Ectodermal cell (in vitro differentiated cells): ENCODE measurements around the gene CHMP5.
A peak's percentile ranks its signal among the peaks of the same experiment; 100 is the strongest.

Source experiments
- H3K27ac ChIP-seq: 2 replicates; pipeline ENCODE4 v1.7.0; 2013; ENCODE audit warnings: mild to moderate bottlenecking, low read depth, low read length; ENCODE audit not compliant: insufficient read depth, poor library complexity, severe bottlenecking
- H3K27me3 ChIP-seq: 2 replicates; pipeline ENCODE4 v1.7.0; 2013; ENCODE audit warnings: mild to moderate bottlenecking, low read length; ENCODE audit not compliant: insufficient read depth, control insufficient read depth, poor library complexity, severe bottlenecking
- H3K36me3 ChIP-seq: one replicate; pipeline ENCODE4 v1.7.0; 2013; ENCODE audit warnings: low read length; ENCODE audit not compliant: control insufficient read depth, insufficient read depth
- H3K4me1 ChIP-seq: one replicate; pipeline ENCODE4 v1.7.0; 2013; ENCODE audit warnings: low read length; ENCODE audit not compliant: control insufficient read depth, insufficient read depth
- H3K4me3 ChIP-seq: 2 replicates; pipeline ENCODE4 v1.7.0; 2013; ENCODE audit warnings: low read depth, low read length, control low read depth; ENCODE audit not compliant: insufficient read depth
- H3K9me3 ChIP-seq: 2 replicates; pipeline ENCODE4 v1.7.0; 2013; ENCODE audit warnings: mild to moderate bottlenecking, low read length, moderate library complexity; ENCODE audit not compliant: control insufficient read depth
- WGBS, 2 experiments: methylation state at CpG; one replicate each; pipeline ENCODE4 v1.1.7; 2013; ENCODE audit warnings: missing lambda C conversion rate in 2 of 2; 5-methylcytosine and 5-hydroxymethylcytosine counted together

The CHMP5 gene

DNA sequence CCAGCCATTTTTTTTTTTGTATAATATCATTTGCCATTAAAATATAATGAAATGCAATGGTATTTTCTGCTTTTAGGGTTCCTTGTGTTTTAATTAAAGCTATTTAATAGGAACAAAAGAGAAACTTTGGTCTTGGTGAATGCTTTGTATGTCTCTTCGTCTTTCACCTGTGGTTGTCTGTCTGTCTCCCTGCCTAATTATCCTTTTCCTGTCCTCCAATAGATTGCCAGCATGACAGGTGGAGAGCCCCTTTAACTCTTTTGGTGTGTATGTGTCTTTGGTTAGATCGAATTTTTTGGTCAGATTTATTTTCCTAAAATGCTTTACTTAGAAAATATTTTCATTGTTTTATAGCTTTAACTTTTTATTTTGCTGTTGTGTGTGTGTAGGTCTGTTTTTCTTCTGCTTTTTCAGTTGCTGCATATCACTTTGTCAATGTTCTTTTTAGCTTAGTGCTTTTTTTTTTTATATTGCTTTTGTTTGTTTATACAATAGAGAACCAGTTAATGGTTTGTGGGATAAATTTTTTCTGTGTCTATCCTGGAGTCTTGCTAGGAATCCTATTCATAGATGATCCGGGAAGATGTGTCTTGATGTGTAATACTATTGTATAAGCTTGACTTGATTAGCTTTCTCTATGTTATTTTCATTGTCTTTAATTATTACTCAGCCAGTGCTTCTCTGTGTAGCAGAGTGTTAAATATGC is 8.6 kb downstream of the CHMP5 start:
- Histone ChIP-seq H3K27me3 (no peaks in the 10 kb centered on the region), H3K36me3 (peaks cover 40% of the 10 kb centered on the region), H3K4me1 (no peaks in the 10 kb centered on the region), H3K9me3 (no peaks in the 10 kb centered on the region), H3K27ac (no peak overlapping the region), H3K4me3 (no peak overlapping the region)
- WGBS, 2 experiments: 91 to 92% methylated on average over 2 of the region's 3 CpGs

DNA sequence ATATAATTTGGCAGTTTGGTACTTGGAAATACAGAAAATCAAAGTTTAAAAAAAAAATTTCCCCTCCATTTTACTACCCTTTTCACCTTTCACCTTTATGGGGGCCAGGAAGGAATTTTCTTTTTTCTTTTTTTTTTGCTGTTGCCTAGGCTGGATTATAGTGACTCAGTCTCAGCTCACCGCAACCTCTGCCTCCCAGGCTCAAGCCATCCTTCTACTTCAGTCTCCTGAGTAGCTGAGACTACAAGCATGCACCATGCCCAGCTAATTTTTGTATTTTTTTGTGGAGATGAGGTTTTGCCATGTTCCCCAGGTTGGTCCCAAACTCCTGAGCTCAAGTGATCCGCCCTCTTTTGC is 9.1 kb downstream of the CHMP5 start:
- Histone ChIP-seq H3K4me1 (no peaks in the 10 kb centered on the region), H3K36me3 (peaks cover 42% of the 10 kb centered on the region), H3K27ac (no peak overlapping the region), H3K4me3 (no peak overlapping the region), H3K27me3 (no peaks in the 10 kb centered on the region), H3K9me3 (no peaks in the 10 kb centered on the region)
- WGBS, 2 experiments: 95 to 98% methylated on average over 2 of the region's 2 CpGs

- no peak overlapping the region for H3K27ac ChIP-seq
- whole genome bisulfite sequencing, 2 experiments: 92 to 93% methylated on average over 4 of the region's 4 CpGs
- H3K4me1 ChIP-seq: no peaks in the 10 kb centered on the region
- H3K4me3 ChIP-seq: no peak overlapping the region
- no peaks in the 10 kb centered on the region for H3K9me3 ChIP-seq
- H3K36me3 ChIP-seq: peaks cover 40% of the 10 kb centered on the region
- no peaks in the 10 kb centered on the region for H3K27me3 ChIP-seq
Measured at GRCh38 chr9:33277484-33277883, 12.6 kb downstream of the CHMP5 start.

GRCh38 chr9:33285502-33285901 is 20.7 kb downstream of the CHMP5 start:
- H3K36me3 ChIP-seq: peaks cover 4% of the 10 kb centered on the region
- WGBS, 2 experiments: 95 to 98% methylated on average over 4 to 5 of the region's 5 CpGs

DNA sequence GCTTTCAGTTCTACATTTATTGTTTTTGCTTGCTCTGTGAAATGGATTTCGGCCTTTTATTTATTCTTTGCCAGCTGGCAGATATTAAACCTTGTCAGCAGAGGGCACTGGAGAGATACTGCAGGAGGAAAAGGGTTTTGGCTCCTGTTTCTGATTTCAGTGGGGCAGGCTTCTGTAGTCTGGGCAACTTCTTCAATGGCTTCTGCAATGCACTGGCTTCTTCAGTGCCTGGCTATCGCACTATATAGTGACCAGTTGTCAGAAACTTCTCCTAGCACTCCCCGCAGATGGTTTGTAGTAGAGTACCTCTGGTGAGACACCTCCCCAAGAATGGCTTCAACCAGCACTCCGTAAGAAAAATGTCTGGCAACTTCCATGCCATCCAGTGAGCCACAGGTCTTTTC is 22.2 kb downstream of the CHMP5 start:
- peak overlapping the region; percentile 44 for H3K27ac ChIP-seq
- 84 to 87% methylated on average over 4 of the region's 4 CpGs for WGBS, 2 experiments
- H3K36me3 ChIP-seq: no peaks in the 10 kb centered on the region
- no peaks in the 10 kb centered on the region for H3K9me3 ChIP-seq
- H3K4me1 ChIP-seq: peaks cover 4% of the 10 kb centered on the region
- H3K4me3 ChIP-seq: no peak overlapping the region
- no peaks in the 10 kb centered on the region for H3K27me3 ChIP-seq

More at GRCh38 chr9:33285502-33285901, 20.7 kb downstream of the CHMP5 start:
- H3K27ac ChIP-seq: no peak overlapping the region
- H3K27me3 ChIP-seq: no peaks in the 10 kb centered on the region
- no peaks in the 10 kb centered on the region for H3K9me3 ChIP-seq
- no peak overlapping the region for H3K4me3 ChIP-seq
- no peaks in the 10 kb centered on the region for H3K4me1 ChIP-seq

GRCh38 chr9:33288235-33288634 is 23.4 kb downstream of the CHMP5 start:
- Histone ChIP-seq H3K36me3 (no peaks in the 10 kb centered on the region), H3K4me3 (no peak overlapping the region), H3K9me3 (no peaks in the 10 kb centered on the region), H3K4me1 (peaks cover 5% of the 10 kb centered on the region), H3K27me3 (no peaks in the 10 kb centered on the region), H3K27ac (no peak overlapping the region)
- 87 to 88% methylated on average over 3 of the region's 4 CpGs for WGBS, 2 experiments

DNA sequence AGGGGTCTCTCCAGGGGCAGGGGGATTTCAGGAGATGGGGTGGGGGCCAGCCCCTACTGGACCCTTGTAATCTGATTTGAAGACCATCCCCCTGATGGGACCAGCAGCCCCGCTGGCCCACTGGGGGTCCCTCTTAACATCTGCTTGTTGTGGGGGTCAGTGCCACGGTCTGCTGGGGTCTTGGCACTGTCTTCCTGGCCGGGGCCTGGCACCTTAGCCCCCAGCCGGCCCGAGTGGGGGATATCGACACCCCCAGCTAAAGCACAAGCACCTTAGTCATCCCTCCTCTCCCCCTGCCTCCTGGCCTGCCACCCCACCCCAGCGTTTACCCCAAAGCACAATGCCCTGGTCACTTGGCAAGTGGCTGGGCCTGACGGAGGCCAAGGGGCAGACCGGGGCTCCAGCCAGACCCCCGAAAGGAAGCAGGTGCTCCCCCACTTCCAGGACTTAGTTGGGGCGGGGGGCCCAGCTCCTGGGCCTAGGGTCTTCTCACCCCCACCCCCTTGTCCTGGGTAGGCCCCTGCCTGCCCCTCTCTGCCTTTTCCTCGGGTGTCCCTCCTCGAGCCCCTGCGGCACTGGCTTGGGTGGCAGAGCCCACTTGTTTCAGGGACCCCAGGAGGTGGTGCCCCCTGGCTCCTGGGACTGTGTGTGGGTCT is 24.1 kb downstream of the CHMP5 start:
- WGBS, 2 experiments: 93% methylated on average over 14 of the region's 14 CpGs
- no peaks in the 10 kb centered on the region for H3K36me3 ChIP-seq
- H3K4me3 ChIP-seq: no peak overlapping the region
- no peaks in the 10 kb centered on the region for H3K27me3 ChIP-seq
- no peaks in the 10 kb centered on the region for H3K9me3 ChIP-seq
- H3K4me1 ChIP-seq: peaks cover 5% of the 10 kb centered on the region
- no peak overlapping the region for H3K27ac ChIP-seq

GRCh38 chr9:33289496-33289895 is 24.6 kb downstream of the CHMP5 start:
- Histone ChIP-seq H3K27ac (peak overlapping the region; percentile 93), H3K36me3 (no peaks in the 10 kb centered on the region), H3K4me3 (peak overlapping the region; percentile 99), H3K27me3 (no peaks in the 10 kb centered on the region), H3K4me1 (peaks cover 5% of the 10 kb centered on the region), H3K9me3 (no peaks in the 10 kb centered on the region)
- WGBS, 2 experiments: 50 to 53% methylated on average over 7 to 8 of the region's 12 CpGs

- H3K27ac ChIP-seq: peak overlapping the region; percentile 93
- H3K36me3 ChIP-seq: peaks cover under 1% of the 10 kb centered on the region
- H3K27me3 ChIP-seq: no peaks in the 10 kb centered on the region
- H3K9me3 ChIP-seq: no peaks in the 10 kb centered on the region
- peak overlapping the region; percentile 99 for H3K4me3 ChIP-seq
- peaks cover 5% of the 10 kb centered on the region for H3K4me1 ChIP-seq
- whole genome bisulfite sequencing, 2 experiments: 3 to 4% methylated on average over 14 of the region's 14 CpGs
Measured at GRCh38 chr9:33289936-33290246, 25.0 kb downstream of the CHMP5 start.

- 0% methylated on average over 63 of the region's 63 CpGs for WGBS, 2 experiments
- Histone ChIP-seq H3K4me1 (peaks cover 5% of the 10 kb centered on the region), H3K36me3 (peaks cover 4% of the 10 kb centered on the region), H3K4me3 (peak within 1 kb of the TSS; percentile 99), H3K27me3 (no peaks in the 10 kb centered on the region), H3K27ac (peak within 1 kb of the TSS; percentile 93), H3K9me3 (no peaks in the 10 kb centered on the region)
Measured at GRCh38 chr9:33290247-33291030, 25.6 kb downstream of the CHMP5 start, which contains the start of gene NFX1. NFX1 (plus strand) TSS chr9:33290516; CDS start chr9:33290573, 57 bp downstream.
